ENCODE measurements around the gene PPP4R2.

GRCh38 chr3:73084170-73084569, 87.6 kb downstream of the PPP4R2 start:
- no peak for TF ChIP-seq CTCF (IDR thresholded peaks at IDR 0.05)
- no peak for TF ChIP-seq POLR2A (IDR thresholded peaks at IDR 0.05)

Measured in adrenal gland (tissue), 5 donors.